HG03045 (cell line): ENCODE data around the gene SLC17A9.

ENCODE experiments used
- ATAC-seq: cut with Tn5 transposase; IDR thresholded peaks from one replicate; pipeline ENCODE4 v1.9.1; 2021; ENCODE audit warnings: mild to moderate bottlenecking, moderate library complexity; ENCODE audit not compliant: unreplicated experiment

The SLC17A9 gene

DNA sequence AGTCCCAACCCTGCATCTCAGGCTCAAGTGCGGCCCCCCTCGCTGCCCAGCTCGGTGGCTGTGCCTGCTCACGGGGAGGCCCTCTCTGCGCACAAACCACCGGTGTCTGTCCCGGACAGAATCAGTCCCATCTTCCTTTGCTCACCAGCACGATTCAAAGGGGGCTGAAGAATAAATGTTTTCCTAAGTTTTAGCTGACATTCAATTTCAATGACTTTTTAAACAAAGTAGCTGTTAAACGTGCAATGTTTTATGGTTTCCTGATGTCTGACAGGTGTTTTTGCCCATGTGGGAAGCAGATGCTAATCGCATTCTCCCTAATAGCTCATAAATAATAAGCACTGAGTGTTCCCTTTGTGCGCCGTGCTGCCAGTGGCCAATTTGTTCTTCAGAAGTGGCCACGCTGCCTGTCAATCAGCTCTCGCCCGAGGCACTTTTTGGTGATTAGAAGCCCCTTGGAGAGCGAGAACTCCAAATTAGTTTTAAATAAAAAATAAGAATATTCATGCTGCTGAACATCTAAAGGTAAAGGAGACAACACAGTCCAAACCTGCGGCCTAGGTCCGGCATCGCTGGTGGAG is 28.0 kb downstream of the SLC17A9 start:
- ATAC-seq, result no peak

- no peak for ATAC-seq
Observed at GRCh38 chr20:62980970-62981369, 28.5 kb downstream of the SLC17A9 start.

GRCh38 chr20:62982124-62983075 is 29.9 kb downstream of the SLC17A9 start:
- ATAC-seq, result no peak

DNA sequence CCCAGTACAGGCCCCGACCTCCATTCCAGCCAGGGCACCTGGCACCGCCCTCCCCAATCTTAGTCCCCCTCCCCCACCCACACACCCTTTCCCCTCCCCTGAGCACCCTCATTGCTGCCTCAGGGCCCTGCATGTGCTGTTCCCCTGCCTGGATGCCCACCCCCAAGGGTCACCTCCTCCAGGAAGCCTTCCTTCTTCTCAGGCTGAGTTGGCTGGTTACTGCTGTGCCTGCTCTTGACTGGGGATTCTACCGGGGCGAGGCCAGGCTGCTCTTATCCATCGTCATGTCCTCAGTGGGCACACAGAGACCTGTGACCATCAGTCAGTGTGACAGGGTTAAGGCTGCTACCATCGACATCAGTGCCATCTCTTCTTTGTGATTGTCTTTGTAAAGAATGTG is 30.7 kb downstream of the SLC17A9 start:
- ATAC-seq, result no peak

DNA sequence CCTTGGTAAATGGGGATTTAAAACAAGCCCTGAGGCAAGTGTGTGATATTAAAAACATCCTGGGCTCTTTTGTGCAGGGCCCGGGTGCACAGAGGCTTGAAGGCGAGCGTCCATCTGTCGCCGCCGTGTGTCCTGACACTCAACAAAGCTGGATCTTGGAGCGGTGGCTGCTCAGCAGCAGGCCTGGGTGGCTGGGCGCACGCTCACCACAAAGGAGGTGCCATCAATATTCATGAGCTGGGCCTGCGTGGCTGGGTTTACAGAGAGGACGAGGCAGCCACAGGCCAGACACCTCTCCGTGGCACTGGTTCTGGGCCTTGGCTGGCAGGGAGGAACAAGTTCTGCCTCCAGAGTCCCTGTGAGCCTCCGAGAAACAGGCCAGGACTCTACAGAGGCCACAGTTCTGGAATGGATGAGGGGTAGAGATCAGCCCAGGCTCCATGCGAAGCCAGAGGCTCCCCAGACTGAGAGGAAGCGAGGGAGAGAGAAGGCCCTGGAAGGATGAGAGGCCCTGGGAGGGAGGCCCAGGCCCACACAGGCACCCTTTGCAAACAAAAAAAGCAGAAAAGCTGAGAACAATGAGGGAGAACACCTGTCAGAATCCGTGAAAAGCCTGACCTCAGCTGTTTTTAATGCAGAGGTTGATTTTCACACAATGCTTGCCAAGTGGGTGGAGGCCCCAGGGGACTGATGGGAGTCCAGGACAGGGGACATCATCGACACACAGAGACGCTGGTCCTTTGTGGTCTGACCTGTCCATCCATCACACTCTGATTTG is 32.3 kb downstream of the SLC17A9 start:
- no peak for ATAC-seq

DNA sequence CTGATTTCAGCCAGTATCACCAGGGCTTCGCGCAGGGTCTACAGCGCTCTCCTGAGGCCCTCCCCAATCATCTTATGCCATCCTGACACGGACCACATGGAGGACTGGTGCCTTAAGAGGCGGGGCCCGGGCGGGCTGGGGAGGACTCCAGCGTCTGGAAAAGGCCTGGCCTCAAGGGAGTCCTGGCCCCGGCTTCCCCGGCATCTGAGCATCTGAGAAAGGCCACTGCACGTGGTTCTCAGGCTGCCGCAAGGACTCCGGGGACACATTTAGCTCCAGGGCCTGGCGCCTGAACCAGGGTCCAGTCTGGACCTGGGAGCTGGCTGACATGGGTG is 32.9 kb downstream of the SLC17A9 start:
- ATAC-seq, result no peak

GRCh38 chr20:62986257-62986800 is 33.8 kb downstream of the SLC17A9 start:
- ATAC-seq, result no peak

DNA sequence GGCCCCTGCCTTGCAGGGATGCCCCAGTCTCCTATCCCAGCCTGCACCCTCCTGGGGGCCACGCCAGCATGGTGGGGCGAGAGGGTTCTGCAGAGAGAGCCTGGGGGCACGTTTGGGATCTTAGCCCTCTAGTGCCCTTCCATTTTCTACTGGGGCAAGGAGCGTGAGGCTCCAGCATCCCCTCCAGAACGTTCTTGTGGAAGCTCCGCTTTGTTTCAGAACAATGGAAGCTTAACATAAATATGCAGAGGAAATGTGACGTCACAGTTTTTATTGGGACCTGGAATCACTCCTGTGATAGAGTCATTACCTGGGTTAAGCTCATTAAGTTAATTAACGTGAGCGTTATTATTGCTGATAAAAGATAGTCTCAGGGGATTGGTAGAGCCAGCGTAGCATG is 34.6 kb downstream of the SLC17A9 start:
- ATAC-seq, result no peak

DNA sequence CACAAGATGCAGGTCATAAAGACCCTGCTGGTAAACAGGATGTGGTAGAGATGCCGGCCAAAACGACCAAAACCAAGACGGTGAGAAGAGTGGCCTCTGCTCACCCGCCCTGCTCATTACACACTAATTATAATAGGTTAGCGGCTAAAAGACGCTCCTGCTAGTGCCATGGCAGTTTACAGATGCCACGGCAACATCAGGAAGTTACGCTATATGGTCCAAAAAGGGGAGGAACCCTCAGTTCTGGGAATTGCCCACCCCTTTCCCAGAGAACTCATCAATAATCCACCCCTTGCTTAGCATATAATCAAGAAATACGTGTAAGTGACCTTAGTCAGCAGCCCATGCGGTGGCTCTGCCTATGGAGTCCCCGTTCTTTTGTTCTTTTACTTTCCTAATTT is 36.7 kb downstream of the SLC17A9 start:
- no peak for ATAC-seq

- ATAC-seq, result no peak
Observed at GRCh38 chr20:62990306-62990825, 37.9 kb downstream of the SLC17A9 start.

DNA sequence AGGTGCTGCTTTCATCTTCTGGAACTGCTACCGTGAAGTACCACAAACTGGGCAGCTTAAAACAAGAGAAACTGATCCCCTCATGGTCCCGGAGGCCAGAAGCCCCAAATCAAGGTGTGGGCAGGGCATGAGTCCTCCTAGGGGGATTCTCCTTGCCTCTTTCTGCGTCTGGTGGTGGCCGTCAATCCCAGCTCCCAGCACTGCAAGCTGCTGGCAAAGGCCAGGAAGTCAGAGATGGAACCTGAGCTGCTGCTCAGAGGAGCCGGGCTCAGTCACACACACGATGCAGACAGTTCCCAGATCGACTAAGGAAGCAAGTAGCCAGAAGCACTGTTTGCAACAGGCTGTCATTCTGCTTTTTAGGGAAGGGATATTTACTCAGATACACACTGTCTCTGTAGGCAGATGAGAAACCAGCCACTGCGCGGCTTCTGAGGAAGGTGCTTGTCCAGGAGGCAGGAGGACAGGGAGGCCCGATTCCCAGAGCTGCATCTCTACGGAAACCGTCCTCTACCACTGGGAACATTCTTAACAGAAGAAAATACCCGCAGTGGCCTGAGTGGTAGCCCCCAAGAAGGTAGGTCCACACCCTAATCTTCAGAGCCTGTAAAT is 38.8 kb downstream of the SLC17A9 start:
- ATAC-seq, result no peak

DNA sequence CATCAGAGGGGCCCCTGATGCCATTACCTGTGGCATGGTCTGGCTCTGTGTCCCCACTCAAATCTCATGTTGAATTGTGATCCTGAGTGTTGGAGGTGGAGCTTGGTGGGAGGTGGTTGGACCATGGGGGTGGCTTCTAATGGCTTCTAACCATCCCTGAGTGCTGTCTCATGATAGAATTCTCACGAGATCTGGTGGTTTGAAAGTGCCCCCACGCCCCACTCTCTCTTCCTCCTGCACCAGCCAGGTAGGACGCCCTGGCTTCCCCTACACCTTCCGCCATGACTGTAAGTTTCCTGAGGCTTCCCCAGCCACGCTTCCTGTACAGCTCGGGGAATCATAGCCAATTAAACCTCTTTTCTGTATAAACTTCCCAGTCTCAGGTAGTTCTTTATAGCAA is 39.4 kb downstream of the SLC17A9 start:
- no peak for ATAC-seq

- no peak for ATAC-seq
Observed at GRCh38 chr20:62993856-62994494, 41.5 kb downstream of the SLC17A9 start.

DNA sequence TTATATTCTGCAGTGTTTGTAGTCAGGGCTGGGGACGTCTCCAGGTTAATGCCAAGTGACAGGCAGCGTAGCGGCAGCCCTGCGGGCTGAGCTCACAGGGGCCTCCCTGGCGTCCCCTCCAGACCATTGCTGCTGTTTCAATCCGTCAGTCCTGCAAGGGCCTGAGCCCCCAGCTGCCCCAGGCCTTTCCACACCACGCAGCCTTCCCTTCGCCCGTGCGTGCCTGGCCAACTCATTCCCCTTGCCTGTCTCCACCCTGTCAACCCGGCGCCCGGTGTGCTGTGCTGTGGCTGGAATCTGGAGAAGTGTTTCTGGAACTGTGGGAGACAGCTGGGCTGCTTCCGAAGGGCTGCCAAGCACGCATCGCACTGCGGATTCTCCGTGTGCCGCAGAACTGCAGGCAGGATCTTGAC is 42.4 kb downstream of the SLC17A9 start:
- ATAC-seq, result no peak

- ATAC-seq, result no peak
Observed at GRCh38 chr20:62995481-62995880, 43.0 kb downstream of the SLC17A9 start.

- no peak for ATAC-seq
Observed at GRCh38 chr20:62995898-62996595, 43.5 kb downstream of the SLC17A9 start.

- ATAC-seq, result no peak
Observed at GRCh38 chr20:62996596-62996982, 44.1 kb downstream of the SLC17A9 start.

DNA sequence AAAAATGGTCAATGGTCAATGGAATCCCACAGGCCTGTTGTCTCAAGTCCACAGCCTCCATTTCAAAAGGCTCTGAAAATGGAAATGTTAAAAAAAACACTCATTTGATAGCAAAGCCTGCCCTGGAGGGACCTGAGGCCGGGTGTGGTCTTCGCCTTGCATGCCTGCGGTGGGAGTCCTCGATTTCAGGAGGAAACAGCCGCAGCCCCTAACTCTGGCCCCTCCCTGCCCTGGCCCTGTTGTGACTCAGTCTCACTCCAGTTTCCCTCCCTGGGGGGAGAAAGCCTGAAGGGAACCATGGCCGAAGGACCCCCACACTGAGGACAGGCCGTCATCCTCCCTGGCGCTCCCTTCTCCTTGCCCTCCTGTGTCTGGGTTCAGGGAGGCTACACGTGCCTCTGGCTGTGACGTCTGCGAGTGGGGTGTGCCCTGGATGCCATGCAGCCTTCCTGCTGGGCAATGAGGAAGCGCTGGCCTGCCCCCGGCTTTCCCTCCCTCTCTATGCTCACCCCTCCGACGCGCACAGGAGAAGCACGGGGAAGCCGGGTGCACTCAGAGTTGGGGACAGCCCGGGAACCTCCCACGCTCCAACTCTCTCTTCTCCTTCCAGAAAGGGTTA is 45.0 kb downstream of the SLC17A9 start:
- ATAC-seq, result no peak

DNA sequence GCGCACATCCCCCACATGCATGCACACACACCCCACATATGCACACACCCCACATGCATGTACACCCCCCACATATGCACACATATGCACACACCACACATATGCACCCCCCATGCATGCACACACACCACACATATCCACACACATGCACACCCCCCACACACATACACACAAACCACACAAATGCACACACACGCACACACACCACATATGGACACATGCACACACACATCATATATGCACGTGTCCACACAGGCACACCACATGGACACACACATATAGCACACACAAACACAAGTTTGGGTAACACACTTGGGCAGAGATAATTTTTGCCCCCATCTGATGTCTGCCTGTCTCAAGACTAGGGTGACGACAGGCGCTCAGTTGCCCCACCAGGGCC is 45.9 kb downstream of the SLC17A9 start:
- no peak for ATAC-seq
